Activated CD4-positive, alpha-beta T cell treated with anti-CD3 and anti-CD28 coated beads for 24 hours (primary cell): ENCODE data around the gene CTSC.
"Not testable (repeated sequence)": the region's sequence is repeated elsewhere in the genome, so short reads cannot be mapped to it uniquely, and the experiment has no call there.

Experiments
- DNase-seq, 2 donors: peaks; one replicate each; pipeline ENCODE4 v3.0.0-alpha.2; 2020; ENCODE audit warnings: low read depth in 2 of 2

Gene CTSC

GRCh38 chr11:88282747-88283515 is 54.6 kb downstream of the CTSC start:
- DNase-seq = no peak

DNA sequence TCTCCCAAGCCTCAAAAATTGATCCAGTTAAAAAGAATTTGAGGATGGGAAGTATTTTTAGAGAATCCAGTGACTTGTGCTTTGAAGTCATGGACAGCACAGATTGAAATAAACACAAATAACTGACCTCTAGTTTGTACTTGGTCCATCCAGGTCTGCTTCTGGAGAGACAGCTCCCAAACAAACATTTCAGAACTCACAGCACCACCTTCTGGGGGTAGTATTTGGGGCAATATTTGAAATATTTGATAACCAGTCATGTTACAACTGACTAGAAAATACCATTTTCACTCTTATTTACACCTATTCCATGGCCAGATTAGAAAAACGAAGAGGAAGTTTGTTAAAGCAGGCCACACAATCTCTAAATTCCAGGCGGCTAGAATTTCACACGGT is 56.2 kb downstream of the CTSC start:
- no peak for DNase-seq

GRCh38 chr11:88280673-88281316 is 56.7 kb downstream of the CTSC start:
- DNase-seq = no peak

GRCh38 chr11:88277349-88277915 is 60.1 kb downstream of the CTSC start:
- DNase-seq = no peak

DNA sequence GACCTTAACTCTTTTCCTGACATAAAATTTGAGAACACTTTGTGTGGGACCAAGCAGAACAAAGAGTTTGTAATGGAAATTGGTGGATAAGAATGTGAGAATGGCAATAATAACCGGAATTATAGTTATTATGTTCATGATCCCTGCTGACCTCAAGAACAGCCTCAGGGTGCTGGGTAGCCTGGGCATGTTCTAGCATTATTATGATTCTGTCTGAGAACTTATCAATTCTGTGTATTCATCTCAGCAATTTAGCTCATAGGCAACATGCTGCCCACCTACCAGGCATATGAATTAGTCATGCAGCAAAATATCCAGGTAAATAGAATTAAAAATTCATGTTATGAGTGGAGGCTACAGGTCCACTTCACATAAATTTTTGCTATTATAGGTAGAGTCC is 61.9 kb downstream of the CTSC start:
- no peak for DNase-seq

DNA sequence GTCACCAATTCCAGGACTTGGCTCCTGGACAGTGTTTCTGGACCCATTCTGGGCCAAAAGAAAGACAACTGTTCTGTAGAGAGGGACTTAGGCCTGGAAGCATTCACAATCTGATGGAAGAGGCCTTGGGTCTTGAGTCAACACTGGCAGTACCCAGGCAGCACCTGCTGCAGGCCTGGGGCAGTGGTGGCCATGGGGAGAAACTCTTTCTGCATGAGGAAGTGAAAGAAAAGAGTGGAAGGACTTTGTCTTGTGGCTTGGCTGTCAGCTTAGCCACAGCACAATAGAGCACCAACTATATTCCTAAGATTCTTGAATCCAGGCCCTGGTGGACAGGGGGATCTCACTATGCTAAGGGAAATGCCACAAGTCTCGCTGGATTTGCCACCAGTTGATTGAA is 70.6 kb downstream of the CTSC start:
- no peak for DNase-seq

GRCh38 chr11:88266157-88266556 is 71.4 kb downstream of the CTSC start:
- no peak for DNase-seq

DNA sequence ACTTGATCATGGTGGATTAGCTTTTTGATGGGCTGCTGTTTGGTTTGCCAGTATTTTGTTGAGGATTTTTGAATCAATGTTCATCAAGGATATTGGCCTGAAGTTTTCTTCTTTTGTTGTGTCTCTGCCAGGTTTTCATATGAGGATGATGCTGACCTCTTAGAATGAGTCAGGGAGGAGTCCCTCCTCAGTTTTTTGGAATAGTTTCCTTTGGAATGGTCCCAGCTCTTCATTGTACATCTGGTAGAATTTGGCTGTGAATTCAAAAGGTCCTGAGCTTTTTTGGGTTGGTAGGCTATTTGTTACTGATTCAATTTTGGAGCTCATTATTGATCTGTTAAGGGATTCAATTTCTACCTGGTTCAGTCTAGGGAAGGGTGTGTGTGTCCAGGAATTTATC is 78.1 kb downstream of the CTSC start:
- no peak for DNase-seq

- no peak for DNase-seq
These were observed 85.3 kb downstream of the CTSC start for GRCh38 chr11:88252208-88252607.

GRCh38 chr11:88250566-88251242 is 86.8 kb downstream of the CTSC start:
- DNase-seq = no peak

GRCh38 chr11:88249706-88250105 is 87.8 kb downstream of the CTSC start:
- DNase-seq = no peak

DNA sequence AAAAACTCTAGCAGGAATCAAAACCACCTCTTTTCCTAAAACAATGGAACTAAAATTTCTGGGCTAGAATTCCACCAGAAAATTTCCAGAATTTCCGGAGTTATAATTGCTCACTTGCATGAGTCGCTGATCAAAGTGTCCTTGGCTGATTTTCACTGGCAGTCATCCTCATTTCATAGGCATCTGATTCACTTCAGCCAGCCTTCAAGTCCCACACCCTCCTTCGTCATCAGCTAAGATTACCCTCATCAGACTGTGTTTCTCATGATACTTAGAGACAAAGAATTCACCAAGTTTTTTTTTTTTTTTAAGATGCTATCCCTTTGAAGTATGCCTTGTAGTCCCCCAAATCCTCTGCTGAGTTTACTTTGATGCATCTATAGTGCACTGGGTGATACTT is 90.8 kb downstream of the CTSC start:
- DNase-seq = no peak

GRCh38 chr11:88245576-88245975 is 92.0 kb downstream of the CTSC start:
- not testable (repeated sequence) for DNase-seq
